Activated CD4-positive, alpha-beta T cell treated with anti-CD3 and anti-CD28 coated beads for 1 hour (primary cell): Measurements from ENCODE around the gene STARD7.
A peak's percentile ranks its signal among the peaks of the same experiment; 100 is the strongest.
"Not testable (repeated sequence)": the region's sequence is repeated elsewhere in the genome, so short reads cannot be mapped to it uniquely, and the experiment has no call there.

Experiments used
- DNase-seq: peaks from one replicate; pipeline ENCODE4 v3.0.0-alpha.2; 2020

STARD7 gene

GRCh38 chr2:96208143-96209010 is at the start of gene STARD7:
STARD7 (minus strand) TSS chr2:96208827; CDS start chr2:96208434, 393 bp downstream.
- peak; percentile 94 for DNase-seq

- DNase-seq: not testable (repeated sequence)
Observed at GRCh38 chr2:96257744-96258143, 49.1 kb upstream of the STARD7 start.

GRCh38 chr2:96256611-96257113 is 48.0 kb upstream of the STARD7 start:
- no peak for DNase-seq

- no peak for DNase-seq
Observed at GRCh38 chr2:96254571-96254970, 45.9 kb upstream of the STARD7 start.

GRCh38 chr2:96253006-96253405 is 44.4 kb upstream of the STARD7 start:
- DNase-seq: no peak

- DNase-seq: no peak
Observed at GRCh38 chr2:96252526-96252925, 43.9 kb upstream of the STARD7 start.

GRCh38 chr2:96251721-96252292 is 43.2 kb upstream of the STARD7 start:
- no peak for DNase-seq

GRCh38 chr2:96250188-96250587 is 41.6 kb upstream of the STARD7 start:
- DNase-seq: no peak

- no peak for DNase-seq
Observed at GRCh38 chr2:96249654-96250053, 41.0 kb upstream of the STARD7 start.

GRCh38 chr2:96248624-96249023 is 40.0 kb upstream of the STARD7 start:
- DNase-seq: no peak

GRCh38 chr2:96247896-96248295 is 39.3 kb upstream of the STARD7 start:
- no peak for DNase-seq

- no peak for DNase-seq
Observed at GRCh38 chr2:96247009-96247408, 38.4 kb upstream of the STARD7 start.

- no peak for DNase-seq
Observed at GRCh38 chr2:96245609-96246390, 37.2 kb upstream of the STARD7 start.

- DNase-seq: no peak
Observed at GRCh38 chr2:96243843-96244242, 35.2 kb upstream of the STARD7 start.

GRCh38 chr2:96241900-96242611 is 33.4 kb upstream of the STARD7 start:
- DNase-seq: peak; percentile 18

GRCh38 chr2:96241227-96241626 is 32.6 kb upstream of the STARD7 start:
- no peak for DNase-seq

- DNase-seq: no peak
Observed at GRCh38 chr2:96240341-96241038, 31.9 kb upstream of the STARD7 start.

GRCh38 chr2:96239745-96240264 is 31.2 kb upstream of the STARD7 start:
- DNase-seq: no peak

GRCh38 chr2:96239091-96239490 is 30.5 kb upstream of the STARD7 start:
- no peak for DNase-seq

GRCh38 chr2:96238266-96238665 is 29.6 kb upstream of the STARD7 start:
- DNase-seq: no peak

GRCh38 chr2:96236882-96237281 is 28.3 kb upstream of the STARD7 start:
- DNase-seq: no peak

- no peak for DNase-seq
Observed at GRCh38 chr2:96233880-96234316, 25.3 kb upstream of the STARD7 start.
